MCF 10A (cell line): Measurements from ENCODE around the gene MLLT6. TPM values are rescaled to one million over a fixed set of nuclear protein-coding genes. Genes with fewer than 3 reads are reported as not detected.

Experiments
- BruUV-seq: library from RNA; stranded (reverse); fragments of 400-500 nt; replicated peaks from 2 replicates; lab custom pipeline; 2021; lab: Mats Ljungman, UMichigan
- CTCF ChIA-PET: fragments of 300-600 bp; sonication (Branson Sonifier 250); formaldehyde crosslinking; extraction: SDS; loops from one replicate; lab custom pipeline; 2021; ENCODE audit warnings: antibody characterized with exemption, inconsistent platforms; lab: Yijun Ruan, JAX
- POLR2A ChIA-PET: fragments of 300-600, 350-650 bp; sonication (Branson Sonifier 250); formaldehyde crosslinking; extraction: SDS; loops from one replicate; lab custom pipeline; 2020; ENCODE audit warnings: antibody characterized with exemption, inconsistent platforms; lab: Yijun Ruan, JAX
- DNase-seq: peaks from one replicate; pipeline ENCODE4 v3.0.0-alpha.2; 2018; ENCODE audit not compliant: unreplicated experiment
- H3K27ac Mint-ChIP-seq: one replicate; pipeline ENCODE4 v1.8.0; 2022; ENCODE audit warnings: mild to moderate bottlenecking, low read depth, mixed read lengths; ENCODE audit not compliant: unreplicated experiment
- H3K27me3 Mint-ChIP-seq: one replicate; pipeline ENCODE4 v1.8.0; 2022; ENCODE audit warnings: mixed read lengths; ENCODE audit not compliant: insufficient read depth, unreplicated experiment
- H3K36me3 Mint-ChIP-seq: one replicate; pipeline ENCODE4 v1.8.0; 2022; ENCODE audit warnings: mild to moderate bottlenecking, moderate library complexity, mixed read lengths; ENCODE audit not compliant: insufficient read depth, unreplicated experiment
- H3K4me1 Mint-ChIP-seq: one replicate; pipeline ENCODE4 v1.8.0; 2022; ENCODE audit warnings: mixed read lengths; ENCODE audit not compliant: insufficient read depth, unreplicated experiment
- H3K4me3 Mint-ChIP-seq: one replicate; pipeline ENCODE4 v1.8.0; 2022; ENCODE audit warnings: mild to moderate bottlenecking, moderate library complexity, mixed read lengths; ENCODE audit not compliant: unreplicated experiment
- H3K9me3 Mint-ChIP-seq: one replicate; pipeline ENCODE4 v1.8.0; 2022; ENCODE audit warnings: mixed read lengths; ENCODE audit not compliant: unreplicated experiment
- intact Hi-C: fragments of 100-400 bp; cut with micrococcal nuclease; formaldehyde crosslinking; loops from 2 replicates; pipeline ENCODE4 v1.14.1; 2022
- microRNA-seq: library from miRNA; unstranded; fragments of <30 nt; microRNA quantifications from one replicate; pipeline ENCODE4 v1.2.0, GENCODE V29; 2022
- total RNA-seq: library from RNA; stranded (reverse); gene quantifications from 2 replicates; pipeline ENCODE4 v1.2.3, GENCODE V29; 2022
- TF ChIP-seq, protein P1 (sequence below): fragments of 200-600 bp; IDR thresholded peaks from one replicate; pipeline ENCODE4 v1.8.0; 2022; ENCODE audit warnings: antibody characterized with exemption, mild to moderate bottlenecking; ENCODE audit not compliant: unreplicated experiment

The MLLT6 gene
- total RNA-seq, 1 experiment from 2014 or later: 65.3 TPM

- no peak overlapping the region for H3K27ac Mint-ChIP-seq
- ChIA-PET CTCF (interaction anchor here (0.7 kb wide), 1 partner anchor 961 kb away, joined by 3 read pairs; no protein-coding TSS in a partner anchor), POLR2A (interaction anchor here (0.9 kb wide), 1 partner anchor 85 kb away, joined by 3 read pairs; the partner anchor contains the start of gene RPL23)
- H3K4me1 Mint-ChIP-seq: peaks cover 4% of the 10 kb centered on the region
- no peaks in the 10 kb centered on the region for H3K9me3 Mint-ChIP-seq
- no peak for DNase-seq
- intact Hi-C loops: no loop called here
- no TSS peak for BruUV-seq
- no peak overlapping the region for H3K4me3 Mint-ChIP-seq
- TF ChIP-seq, protein P1, sequence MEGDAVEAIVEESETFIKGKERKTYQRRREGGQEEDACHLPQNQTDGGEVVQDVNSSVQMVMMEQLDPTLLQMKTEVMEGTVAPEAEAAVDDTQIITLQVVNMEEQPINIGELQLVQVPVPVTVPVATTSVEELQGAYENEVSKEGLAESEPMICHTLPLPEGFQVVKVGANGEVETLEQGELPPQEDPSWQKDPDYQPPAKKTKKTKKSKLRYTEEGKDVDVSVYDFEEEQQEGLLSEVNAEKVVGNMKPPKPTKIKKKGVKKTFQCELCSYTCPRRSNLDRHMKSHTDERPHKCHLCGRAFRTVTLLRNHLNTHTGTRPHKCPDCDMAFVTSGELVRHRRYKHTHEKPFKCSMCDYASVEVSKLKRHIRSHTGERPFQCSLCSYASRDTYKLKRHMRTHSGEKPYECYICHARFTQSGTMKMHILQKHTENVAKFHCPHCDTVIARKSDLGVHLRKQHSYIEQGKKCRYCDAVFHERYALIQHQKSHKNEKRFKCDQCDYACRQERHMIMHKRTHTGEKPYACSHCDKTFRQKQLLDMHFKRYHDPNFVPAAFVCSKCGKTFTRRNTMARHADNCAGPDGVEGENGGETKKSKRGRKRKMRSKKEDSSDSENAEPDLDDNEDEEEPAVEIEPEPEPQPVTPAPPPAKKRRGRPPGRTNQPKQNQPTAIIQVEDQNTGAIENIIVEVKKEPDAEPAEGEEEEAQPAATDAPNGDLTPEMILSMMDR: no peak
- no peaks in the 10 kb centered on the region for H3K27me3 Mint-ChIP-seq
- peaks cover 91% of the 10 kb centered on the region for H3K36me3 Mint-ChIP-seq
Observed at GRCh38 chr17:38768417-38768816, 63.3 kb downstream of the MLLT6 start.

DNA sequence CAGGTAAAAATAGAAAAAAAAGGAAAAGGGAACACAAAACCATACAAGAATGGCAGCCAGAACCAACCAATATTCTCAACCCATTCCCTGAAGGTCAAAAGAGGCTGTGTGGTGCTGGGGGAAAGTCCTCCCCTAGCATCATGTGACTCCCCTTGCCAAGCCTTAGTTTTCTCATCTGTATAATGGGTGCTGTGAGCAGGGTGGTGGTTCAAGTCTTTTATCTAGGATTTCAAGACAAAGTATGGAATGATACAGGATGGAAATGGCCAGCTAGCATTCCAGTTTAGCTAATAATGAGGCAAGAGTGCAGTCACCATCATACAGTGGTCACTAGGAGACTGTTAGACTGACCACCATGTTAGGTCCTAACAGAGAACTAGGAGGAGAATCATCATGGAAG is 68.2 kb downstream of the MLLT6 start:
- ChIA-PET CTCF (interaction anchor here (0.6 kb wide), 1 partner anchor 380 kb away, joined by 3 read pairs; no protein-coding TSS in a partner anchor), POLR2A (interaction anchor here (1.5 kb wide), 1 partner anchor 11 kb away, joined by 3 read pairs; no protein-coding TSS in a partner anchor)
- intact Hi-C loops: no loop called here
- TF ChIP-seq, protein P1: no peak
- Mint-ChIP-seq H3K36me3 (peaks cover 90% of the 10 kb centered on the region), H3K27ac (peak overlapping the region; percentile 35), H3K4me3 (no peak overlapping the region), H3K27me3 (no peaks in the 10 kb centered on the region), H3K9me3 (no peaks in the 10 kb centered on the region), H3K4me1 (no peaks in the 10 kb centered on the region)
- BruUV-seq: no TSS peak
- no peak for DNase-seq

- POLR2A ChIA-PET: no interaction called here
Observed at GRCh38 chr17:38777641-38778250, 72.7 kb downstream of the MLLT6 start.

More at GRCh38 chr17:38777641-38778250, 72.7 kb downstream of the MLLT6 start:
- TF ChIP-seq, protein P1: no peak
- no TSS peak for BruUV-seq
- no peaks in the 10 kb centered on the region for H3K27me3 Mint-ChIP-seq
- CTCF ChIA-PET: interaction anchor here (0.6 kb wide), 1 partner anchor 20 kb away, joined by 5 read pairs; no protein-coding TSS in a partner anchor
- H3K36me3 Mint-ChIP-seq: peaks cover 93% of the 10 kb centered on the region
- H3K4me3 Mint-ChIP-seq: no peak overlapping the region
- H3K27ac Mint-ChIP-seq: no peak overlapping the region
- H3K4me1 Mint-ChIP-seq: no peaks in the 10 kb centered on the region
- DNase-seq: no peak
- intact Hi-C loops: no loop called here
- H3K9me3 Mint-ChIP-seq: no peaks in the 10 kb centered on the region

Small RNA genes lying within 50 kb of the gene (microRNA-seq; reads per million reads assigned to microRNA genes)
- 1.5 reads per million, percentile 5 among the genes with 10 or more reads in this experiment for gene MIR4726
- not detected for gene MIR4734

Other genes starting within 250 kb of the MLLT6 start
- gene SRCIN1, start 99.3 kb upstream of the MLLT6 start, total RNA-seq: 5.7 and 8.6 TPM in 2 replicates
- gene EPOP, start 30.3 kb upstream of the MLLT6 start, total RNA-seq: 3.4 and 3.6 TPM in 2 replicates
- 36.8 and 42.0 TPM in 2 replicates for gene CISD3, start 25.1 kb downstream of the MLLT6 start, total RNA-seq
- gene PCGF2, start 43.1 kb downstream of the MLLT6 start, total RNA-seq: 32.6 and 39.5 TPM in 2 replicates
- gene PSMB3, start 47.5 kb downstream of the MLLT6 start, total RNA-seq: 124 and 145 TPM in 2 replicates
- gene PIP4K2B, start 94.3 kb downstream of the MLLT6 start, total RNA-seq: 25.9 and 27.4 TPM in 2 replicates
- gene CWC25, start 120.0 kb downstream of the MLLT6 start, total RNA-seq: 21.9 and 23.4 TPM in 2 replicates
- gene RPL23, start 148.4 kb downstream of the MLLT6 start, total RNA-seq: 1,891 and 2,060 TPM in 2 replicates
- gene LASP1, start 164.8 kb downstream of the MLLT6 start, total RNA-seq: 65.1 and 68.1 TPM in 2 replicates